ENCODE results near the gene UBAP2L.

DNA sequence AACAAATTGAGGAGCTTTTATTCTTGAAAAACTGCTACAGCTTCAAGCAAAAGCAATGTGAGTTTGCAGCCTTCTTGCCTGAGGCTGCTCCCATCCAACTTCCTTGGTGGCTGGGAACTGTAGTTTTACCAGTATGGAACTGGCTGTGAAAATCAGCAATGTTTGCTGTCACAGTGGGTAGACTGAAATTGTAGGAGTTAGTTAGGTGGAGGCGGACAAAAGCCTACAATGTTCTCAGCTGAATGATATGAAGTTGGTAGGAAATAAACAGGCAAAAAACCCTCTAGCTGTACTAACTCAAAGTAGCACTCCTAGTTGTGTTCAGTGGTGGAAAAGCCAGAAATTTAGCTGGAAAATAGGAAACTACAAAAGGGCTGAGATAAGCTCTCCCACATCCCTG is 70.2 kb downstream of the UBAP2L start:
- TF ChIP-seq TOX (CRISPR knock-in tag; IDR thresholded peaks at IDR 0.05; ENCODE audit: borderline replicate concordance) (no peak), TCF4 (CRISPR knock-in tag; IDR thresholded peaks at IDR 0.05; ENCODE audit: borderline replicate concordance) (no peak), ESRRG (CRISPR knock-in tag; IDR thresholded peaks at IDR 0.05) (no peak), ZNF565 (CRISPR knock-in tag; conservative IDR thresholded peaks at IDR 0.05; ENCODE audit: low read depth) (no peak), RARB (CRISPR knock-in tag; IDR thresholded peaks at IDR 0.05) (no peak), ZC3H10 (CRISPR knock-in tag; IDR thresholded peaks at IDR 0.05) (no peak)
- TF ChIP-seq, protein P1, sequence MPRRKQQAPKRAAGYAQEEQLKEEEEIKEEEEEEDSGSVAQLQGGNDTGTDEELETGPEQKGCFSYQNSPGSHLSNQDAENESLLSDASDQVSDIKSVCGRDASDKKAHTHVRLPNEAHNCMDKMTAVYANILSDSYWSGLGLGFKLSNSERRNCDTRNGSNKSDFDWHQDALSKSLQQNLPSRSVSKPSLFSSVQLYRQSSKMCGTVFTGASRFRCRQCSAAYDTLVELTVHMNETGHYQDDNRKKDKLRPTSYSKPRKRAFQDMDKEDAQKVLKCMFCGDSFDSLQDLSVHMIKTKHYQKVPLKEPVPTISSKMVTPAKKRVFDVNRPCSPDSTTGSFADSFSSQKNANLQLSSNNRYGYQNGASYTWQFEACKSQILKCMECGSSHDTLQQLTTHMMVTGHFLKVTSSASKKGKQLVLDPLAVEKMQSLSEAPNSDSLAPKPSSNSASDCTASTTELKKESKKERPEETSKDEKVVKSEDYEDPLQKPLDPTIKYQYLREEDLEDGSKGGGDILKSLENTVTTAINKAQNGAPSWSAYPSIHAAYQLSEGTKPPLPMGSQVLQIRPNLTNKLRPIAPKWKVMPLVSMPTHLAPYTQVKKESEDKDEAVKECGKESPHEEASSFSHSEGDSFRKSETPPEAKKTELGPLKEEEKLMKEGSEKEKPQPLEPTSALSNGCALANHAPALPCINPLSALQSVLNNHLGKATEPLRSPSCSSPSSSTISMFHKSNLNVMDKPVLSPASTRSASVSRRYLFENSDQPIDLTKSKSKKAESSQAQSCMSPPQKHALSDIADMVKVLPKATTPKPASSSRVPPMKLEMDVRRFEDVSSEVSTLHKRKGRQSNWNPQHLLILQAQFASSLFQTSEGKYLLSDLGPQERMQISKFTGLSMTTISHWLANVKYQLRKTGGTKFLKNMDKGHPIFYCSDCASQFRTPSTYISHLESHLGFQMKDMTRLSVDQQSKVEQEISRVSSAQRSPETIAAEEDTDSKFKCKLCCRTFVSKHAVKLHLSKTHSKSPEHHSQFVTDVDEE (CRISPR knock-in tag; IDR thresholded peaks at IDR 0.05), result no peak
- TF ChIP-seq, protein P2, sequence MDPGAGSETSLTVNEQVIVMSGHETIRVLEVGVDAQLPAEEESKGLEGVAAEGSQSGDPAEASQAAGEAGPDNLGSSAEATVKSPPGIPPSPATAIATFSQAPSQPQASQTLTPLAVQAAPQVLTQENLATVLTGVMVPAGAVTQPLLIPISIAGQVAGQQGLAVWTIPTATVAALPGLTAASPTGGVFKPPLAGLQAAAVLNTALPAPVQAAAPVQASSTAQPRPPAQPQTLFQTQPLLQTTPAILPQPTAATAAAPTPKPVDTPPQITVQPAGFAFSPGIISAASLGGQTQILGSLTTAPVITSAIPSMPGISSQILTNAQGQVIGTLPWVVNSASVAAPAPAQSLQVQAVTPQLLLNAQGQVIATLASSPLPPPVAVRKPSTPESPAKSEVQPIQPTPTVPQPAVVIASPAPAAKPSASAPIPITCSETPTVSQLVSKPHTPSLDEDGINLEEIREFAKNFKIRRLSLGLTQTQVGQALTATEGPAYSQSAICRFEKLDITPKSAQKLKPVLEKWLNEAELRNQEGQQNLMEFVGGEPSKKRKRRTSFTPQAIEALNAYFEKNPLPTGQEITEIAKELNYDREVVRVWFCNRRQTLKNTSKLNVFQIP (CRISPR knock-in tag; IDR thresholded peaks at IDR 0.05; ENCODE audit: borderline replicate concordance, low read depth), result no peak
